NCI-H510A (cell line): Measurements from ENCODE around the gene STON2.
"Not testable (repeated sequence)": the region's sequence is repeated elsewhere in the genome, so short reads cannot be mapped to it uniquely, and the experiment has no call there.

Source experiments
- DNase-seq: peaks from one replicate; lab custom pipeline; 2025; lab: John Stamatoyannopoulos, UW

Gene STON2

GRCh38 chr14:81380009-81380408 lies 20.1 kb downstream of the STON2 start:
- DNase-seq: not testable (repeated sequence)

DNA sequence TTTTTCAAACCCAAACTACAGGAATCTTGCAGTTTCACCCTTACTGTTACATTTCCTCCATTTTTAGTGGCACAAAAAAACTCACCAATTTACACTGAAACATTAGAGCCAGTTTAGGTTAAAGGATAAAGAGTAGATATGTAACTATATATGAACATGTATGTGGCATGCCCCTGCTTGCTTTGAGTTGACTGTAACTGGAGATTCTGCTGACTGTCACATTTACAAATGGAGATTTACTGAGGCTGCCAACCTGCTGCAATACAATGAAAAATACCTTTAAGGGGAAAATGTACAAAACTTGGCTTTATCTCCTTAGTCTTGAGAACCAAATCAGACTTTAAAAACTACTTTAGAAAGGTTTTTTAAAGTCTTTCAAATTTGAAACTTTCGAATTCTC lies 28.3 kb downstream of the STON2 start:
- DNase-seq: no peak

DNA sequence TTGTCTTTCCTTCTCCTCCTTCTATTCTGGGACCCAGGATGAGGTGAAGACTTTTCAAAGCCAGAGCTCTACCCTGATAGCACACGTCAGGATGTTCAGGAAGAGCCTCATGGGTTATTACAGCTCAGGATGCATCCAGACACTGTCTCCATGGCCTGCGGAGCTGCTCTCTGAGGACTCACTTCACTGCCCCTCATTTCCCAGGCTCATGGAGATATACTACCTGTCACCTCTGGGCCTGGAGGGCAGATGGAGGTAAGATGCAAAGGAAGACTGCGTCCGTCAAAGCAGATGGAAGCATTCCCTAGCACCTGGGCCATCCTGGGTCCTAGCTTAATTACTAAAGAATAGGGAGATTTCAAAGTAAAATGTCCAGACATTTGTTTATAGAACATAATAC lies 32.6 kb downstream of the STON2 start:
- DNase-seq: no peak

DNA sequence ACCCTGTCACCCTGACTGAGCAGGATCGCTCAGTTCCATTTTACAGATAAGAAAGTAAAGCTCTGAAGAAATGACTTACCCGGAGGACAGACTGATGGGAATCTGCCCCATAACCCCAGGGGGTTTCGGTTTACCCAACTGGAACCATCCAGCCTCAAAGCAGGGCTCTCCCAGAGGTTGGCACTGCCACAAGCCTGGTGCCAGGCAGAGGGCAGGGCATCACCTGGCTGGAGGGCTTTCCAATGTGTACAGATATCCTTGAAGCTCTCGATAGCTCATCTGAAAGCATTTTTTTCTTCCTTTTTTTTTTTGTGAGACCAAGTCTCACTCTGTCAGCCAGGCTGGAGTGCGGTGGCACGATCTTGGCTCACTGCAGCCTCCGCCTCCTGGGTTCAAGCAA lies 33.2 kb downstream of the STON2 start:
- no peak for DNase-seq

DNA sequence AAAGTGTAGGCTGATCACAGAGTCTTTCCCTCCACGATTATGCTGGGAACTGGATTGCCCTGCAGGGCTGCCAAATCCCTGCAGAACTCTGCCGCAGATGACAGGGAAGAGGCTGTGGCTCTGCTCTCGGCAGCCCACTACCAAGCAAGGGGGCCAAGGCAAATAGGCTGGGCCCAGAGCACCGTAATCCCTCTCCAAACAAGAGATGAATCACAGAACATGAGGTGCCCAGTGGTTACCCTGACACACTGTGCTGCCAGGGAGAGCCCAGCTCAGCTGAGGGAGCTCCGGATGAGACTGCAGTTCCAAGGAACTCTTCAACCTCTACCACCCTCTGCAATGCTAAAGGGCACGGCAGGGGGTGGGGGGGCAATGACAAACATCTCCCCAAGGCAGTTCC lies 33.9 kb downstream of the STON2 start:
- no peak for DNase-seq

GRCh38 chr14:81363746-81364378 lies 36.3 kb downstream of the STON2 start:
- DNase-seq: no peak

GRCh38 chr14:81353691-81354323 lies 46.3 kb downstream of the STON2 start:
- DNase-seq: no peak

DNA sequence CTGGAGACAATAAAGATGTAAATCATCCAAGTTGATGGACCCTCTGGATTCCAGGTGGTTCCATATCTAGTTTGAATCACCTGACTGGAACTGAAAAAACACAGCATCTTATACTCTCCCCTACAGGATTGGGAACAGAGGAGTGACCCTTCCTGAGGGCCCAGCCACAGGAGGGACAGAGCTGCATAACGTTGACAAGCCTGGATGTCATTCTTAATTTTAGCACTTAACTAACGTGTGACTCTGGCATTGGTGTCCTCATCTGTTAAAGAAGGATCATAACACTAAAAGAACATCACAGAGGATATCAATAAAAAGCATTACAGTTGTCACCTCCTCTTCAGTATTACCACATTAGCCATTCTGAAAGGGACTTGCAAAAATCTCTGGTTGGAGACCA lies 47.7 kb downstream of the STON2 start:
- DNase-seq: no peak

- DNase-seq: no peak
Measured at GRCh38 chr14:81351205-81351604, 48.9 kb downstream of the STON2 start.

- DNase-seq: no peak
Measured at GRCh38 chr14:81350344-81351130, 49.6 kb downstream of the STON2 start.

DNA sequence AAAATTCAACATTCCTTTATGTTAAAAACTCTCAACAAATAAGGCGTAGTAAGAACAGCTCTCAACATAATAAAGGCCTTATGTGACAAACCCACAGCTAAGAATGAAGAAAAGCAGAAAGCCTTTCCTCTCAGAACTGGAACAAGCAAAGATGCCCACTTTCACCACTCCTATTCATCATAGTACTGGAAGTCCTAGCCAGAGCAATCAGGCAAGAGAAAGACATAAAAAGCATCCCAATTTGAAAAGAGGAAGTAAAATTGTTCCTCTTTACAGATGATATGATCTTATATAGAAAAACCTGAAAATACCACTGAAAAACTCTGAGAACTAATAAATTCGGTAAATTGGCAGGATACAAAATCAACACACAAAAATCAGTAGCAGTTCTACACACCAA lies 52.1 kb downstream of the STON2 start:
- no peak for DNase-seq

GRCh38 chr14:81345781-81346180 lies 54.3 kb downstream of the STON2 start:
- DNase-seq: no peak

- DNase-seq: no peak
Measured at GRCh38 chr14:81344481-81345160, 55.5 kb downstream of the STON2 start.

- no peak for DNase-seq
Measured at GRCh38 chr14:81343701-81344100, 56.4 kb downstream of the STON2 start.

DNA sequence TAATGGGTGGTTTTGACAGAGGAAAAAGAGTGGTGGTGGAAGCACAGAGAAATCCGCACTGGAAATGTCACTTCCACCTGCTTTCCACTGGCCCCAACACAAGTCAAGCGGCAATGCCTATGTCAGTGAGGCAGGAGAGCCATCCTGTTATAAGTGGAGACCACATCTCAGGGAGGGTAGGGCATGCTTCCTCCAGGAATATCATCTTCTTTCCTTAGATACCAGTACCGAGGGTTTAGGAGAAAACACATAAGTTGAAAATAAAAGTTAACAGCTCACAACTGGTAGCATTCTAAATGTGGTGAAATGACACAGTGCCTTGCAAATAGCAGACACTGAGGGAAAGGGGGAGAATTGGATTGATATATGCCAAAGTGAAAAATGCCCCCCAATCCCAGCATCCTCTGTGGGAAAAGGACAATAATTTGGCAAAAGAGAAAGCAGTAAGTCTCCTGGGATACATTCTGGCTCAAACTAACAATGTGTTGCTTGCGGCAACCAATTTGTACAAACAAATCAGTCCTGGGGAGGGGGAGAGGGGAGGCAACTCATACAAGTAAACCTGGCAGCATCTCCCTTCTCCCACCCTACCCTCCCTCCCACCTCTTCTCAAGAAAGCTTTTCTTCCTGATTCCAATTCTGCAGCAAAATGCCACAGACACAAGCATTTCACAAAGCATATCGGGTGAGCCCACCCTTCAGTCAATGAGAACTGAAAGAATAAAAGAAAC lies 57.1 kb downstream of the STON2 start:
- DNase-seq: no peak

GRCh38 chr14:81341781-81342180 lies 58.3 kb downstream of the STON2 start:
- no peak for DNase-seq

DNA sequence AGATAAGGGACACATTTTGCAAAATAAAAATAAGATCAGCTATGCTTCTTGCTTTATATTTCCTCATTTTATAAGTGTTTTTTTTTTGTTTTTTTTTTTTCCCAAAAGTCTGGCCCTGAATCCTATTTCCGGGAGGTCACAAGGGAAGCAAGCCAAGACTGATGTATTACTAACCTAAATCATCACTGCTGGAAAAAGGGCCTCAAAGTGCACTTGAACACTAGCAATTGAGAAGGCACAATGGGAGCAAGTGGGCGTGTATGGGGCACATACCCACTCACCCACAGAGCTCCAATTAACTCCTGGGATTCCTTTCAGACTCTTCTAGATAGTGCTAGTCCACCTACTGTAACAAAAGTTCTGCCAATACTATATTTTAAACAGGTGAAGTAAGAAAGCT lies 58.8 kb downstream of the STON2 start:
- no peak for DNase-seq

GRCh38 chr14:81340201-81340600 lies 59.9 kb downstream of the STON2 start:
- DNase-seq: no peak

DNA sequence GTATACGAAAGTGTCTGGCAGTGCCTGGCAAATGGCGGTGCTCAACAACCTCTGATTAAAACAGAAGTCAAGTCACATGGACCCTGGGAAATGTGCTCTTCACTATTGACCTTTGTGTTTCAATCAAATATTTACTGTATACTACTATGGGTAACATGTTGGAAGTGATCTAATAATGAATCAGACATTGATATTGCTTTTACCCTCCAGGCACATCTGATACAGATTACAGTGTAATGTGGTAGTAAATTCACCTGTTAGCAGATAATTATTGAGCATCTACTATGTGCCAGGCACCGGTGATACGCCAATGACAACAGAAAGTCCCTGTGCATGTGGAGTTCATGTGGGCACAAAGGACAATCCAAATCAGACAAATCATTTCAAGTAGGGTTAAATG lies 63.1 kb downstream of the STON2 start:
- DNase-seq: no peak

DNA sequence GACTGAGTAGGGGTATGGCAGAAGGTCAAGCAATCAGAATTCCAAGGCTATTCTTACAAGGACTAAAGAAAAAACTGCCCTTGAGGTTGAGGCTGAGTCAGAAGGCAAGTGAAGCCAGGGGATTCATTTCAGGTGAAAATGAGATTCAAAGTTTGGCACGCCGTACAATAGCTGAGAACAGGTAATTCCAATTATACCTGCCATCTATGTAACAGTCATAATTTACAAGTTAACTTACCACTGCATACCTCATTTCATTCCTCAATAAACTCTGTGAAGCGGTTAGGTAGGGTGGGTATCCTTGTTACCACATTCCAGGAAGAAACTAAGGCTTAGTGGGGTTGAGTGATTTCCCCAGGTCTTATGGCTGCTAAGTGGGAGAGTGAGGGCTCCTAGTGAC lies 64.1 kb downstream of the STON2 start:
- no peak for DNase-seq

DNA sequence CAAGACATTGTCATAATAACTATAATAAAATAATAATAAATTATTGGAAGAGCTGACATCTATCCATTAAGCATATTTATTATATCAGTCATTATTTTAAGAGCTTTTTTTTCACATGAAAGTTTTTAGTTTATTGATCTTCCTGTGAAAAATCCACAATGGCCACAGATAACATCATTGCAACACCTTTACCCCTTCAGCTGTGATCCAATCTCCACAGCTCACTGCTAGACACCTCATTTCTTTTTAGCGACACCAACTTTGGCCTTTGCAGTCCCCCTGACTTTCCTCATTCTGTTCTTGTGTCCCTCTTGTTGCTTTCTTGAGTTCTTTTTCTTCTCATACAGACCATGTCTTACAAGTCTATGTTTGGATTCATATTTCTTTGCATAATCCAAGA lies 67.4 kb downstream of the STON2 start:
- DNase-seq: no peak
